Cardiac fibroblast (primary cell): ENCODE measurements around the gene CD19.
A peak's percentile ranks its signal among the peaks of the same experiment; 100 is the strongest.

Experiments used
- DNase-seq, 2 donors: peaks; one replicate each; pipeline versions ENCODE4 v3.0.0 to v3.0.0-alpha.2; 2010; ENCODE audit warnings: low read depth in 2 of 2
- H3K4me3 ChIP-seq, 2 donors: replicated peaks in 1 of 2; 1 replicate in 1 of 2; 2 replicates in 1 of 2; pipeline ENCODE4 v1.5.1; 2011; ENCODE audit warnings: low read depth in 2 of 2, low read length in 2 of 2, mild to moderate bottlenecking in 2 of 2, moderate library complexity in 1 of 2
- CTCF ChIP-seq: IDR thresholded peaks from one replicate; pipeline ENCODE4 v1.5.1; 2011; ENCODE audit warnings: low read depth, mild to moderate bottlenecking, low read length, inconsistent platforms

The CD19 gene

GRCh38 chr16:28915181-28915580 lies 16.6 kb upstream of the CD19 start:
- H3K4me3 ChIP-seq = no peak overlapping the region
- DNase-seq = peak; percentile 58 to 59
- no peak for TF ChIP-seq CTCF

GRCh38 chr16:28917095-28917494 lies 14.7 kb upstream of the CD19 start:
- TF ChIP-seq CTCF = no peak
- H3K4me3 ChIP-seq = no peak overlapping the region
- DNase-seq = no peak

- no peak for TF ChIP-seq CTCF
- DNase-seq = no peak
- no peak overlapping the region for H3K4me3 ChIP-seq
Measured at GRCh38 chr16:28918698-28919097, 13.1 kb upstream of the CD19 start.

- no peak overlapping the region for H3K4me3 ChIP-seq
- no peak for TF ChIP-seq CTCF
- no peak for DNase-seq
Measured at GRCh38 chr16:28923231-28923587, 8.6 kb upstream of the CD19 start.

GRCh38 chr16:28923652-28924398 lies 7.9 kb upstream of the CD19 start:
- H3K4me3 ChIP-seq = no peak overlapping the region
- TF ChIP-seq CTCF = no peak
- DNase-seq = no peak

- peak overlapping the region; percentile 65 to 78 for H3K4me3 ChIP-seq
- no peak for DNase-seq
- TF ChIP-seq CTCF = no peak
Measured at GRCh38 chr16:28924399-28924761, 7.4 kb upstream of the CD19 start.
